Right atrium auricular region (tissue), 2 donors: ENCODE data around the gene ZNF883. TPM values are rescaled to one million over a fixed set of nuclear protein-coding genes. Genes with fewer than 3 reads are reported as not detected.

ENCODE experiments used
- DNase-seq: peaks from one replicate; pipeline ENCODE4 v3.0.0-alpha.2; 2019; ENCODE audit warnings: low spot score
- H3K27ac ChIP-seq, 2 donors: fragments of 200-600 bp; sonication (generic); 1 replicate in 1 of 2; 2 replicates in 1 of 2; pipeline ENCODE4 v1.5.1; 2016 to 2019
- H3K27me3 ChIP-seq, 2 donors: fragments of 200-600 bp; sonication (generic); one replicate each; pipeline versions ENCODE4 v1.5.1 to v1.6.0; 2017 to 2019
- H3K36me3 ChIP-seq: fragments of 200-600 bp; sonication (generic); one replicate; pipeline ENCODE4 v1.5.1; 2016
- H3K4me1 ChIP-seq, 2 donors: fragments of 200-600 bp; sonication (generic); one replicate each; pipeline versions ENCODE4 v1.5.1 to v1.6.0; 2017 to 2019
- H3K4me3 ChIP-seq, 2 donors: fragments of 200-600 bp; sonication (generic); 1 replicate in 1 of 2; 2 replicates in 1 of 2; pipeline ENCODE4 v1.5.1; 2017 to 2019; ENCODE audit warnings: mild to moderate bottlenecking in 1 of 2, moderate library complexity in 1 of 2
- H3K9me3 ChIP-seq, 2 donors: fragments of 200-600 bp; sonication (generic); one replicate each; pipeline ENCODE4 v1.5.1; 2019
- CTCF ChIP-seq, 2 donors: fragments of 200-600 bp; sonication (generic); IDR thresholded peaks; one replicate each; pipeline ENCODE4 v1.5.1; 2019; ENCODE audit warnings: antibody characterized with exemption in 2 of 2
- total RNA-seq, 2 donors: library from RNA; depleted of rRNA; stranded (reverse); fragments of >200 nt; gene quantifications; one replicate each; pipeline ENCODE4 v1.1.0, GENCODE V29; 2016

The ZNF883 gene
- total RNA-seq, 2 donors from 2014 or later, result 3.8 to 4.1 TPM

DNA sequence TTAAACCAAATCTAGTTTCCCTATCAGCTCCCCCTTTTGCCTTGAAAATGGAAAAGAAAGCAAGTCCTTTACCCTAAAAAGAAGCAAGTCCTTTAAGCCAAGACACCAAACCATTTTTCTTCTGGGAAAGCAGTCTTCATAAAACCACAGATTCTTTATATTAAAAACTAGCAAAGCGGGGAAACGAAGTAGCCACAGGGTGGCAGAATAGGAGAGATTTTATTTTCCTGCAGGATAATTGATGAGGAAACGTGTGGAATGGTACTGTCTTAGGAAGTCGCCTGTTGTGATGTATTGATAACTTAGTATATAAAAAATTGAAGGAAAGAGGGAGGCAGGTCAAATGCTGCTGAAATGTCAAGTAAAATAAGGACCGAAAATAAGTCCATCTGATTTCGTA is 41.1 kb downstream of the ZNF883 start:
- TF ChIP-seq CTCF (IDR thresholded peaks at IDR 0.05), result no peak
- no peaks in the 10 kb centered on the region for H3K36me3 ChIP-seq
- no peaks in the 10 kb centered on the region for H3K9me3 ChIP-seq
- H3K27ac ChIP-seq, result no peak overlapping the region
- DNase-seq, result no peak
- H3K4me3 ChIP-seq, result no peak overlapping the region
- no peaks in the 10 kb centered on the region for H3K4me1 ChIP-seq
- no peaks in the 10 kb centered on the region for H3K27me3 ChIP-seq

- DNase-seq, result no peak
- Histone ChIP-seq H3K4me3 (no peak overlapping the region), H3K4me1 (no peaks in the 10 kb centered on the region), H3K27ac (no peak overlapping the region), H3K27me3 (no peaks in the 10 kb centered on the region), H3K36me3 (no peaks in the 10 kb centered on the region), H3K9me3 (no peaks in the 10 kb centered on the region)
- no peak for TF ChIP-seq CTCF (IDR thresholded peaks at IDR 0.05)
Observed at GRCh38 chr9:112969730-112970129, 42.3 kb downstream of the ZNF883 start.

- Histone ChIP-seq H3K27me3 (no peaks in the 10 kb centered on the region), H3K27ac (no peak overlapping the region), H3K9me3 (peaks cover 0 to 7% of the 10 kb centered on the region in 2 donors), H3K36me3 (no peaks in the 10 kb centered on the region), H3K4me3 (no peak overlapping the region), H3K4me1 (no peaks in the 10 kb centered on the region)
- TF ChIP-seq CTCF (IDR thresholded peaks at IDR 0.05), result no peak
- DNase-seq, result no peak
Observed at GRCh38 chr9:112955550-112955949, 56.4 kb downstream of the ZNF883 start.

DNA sequence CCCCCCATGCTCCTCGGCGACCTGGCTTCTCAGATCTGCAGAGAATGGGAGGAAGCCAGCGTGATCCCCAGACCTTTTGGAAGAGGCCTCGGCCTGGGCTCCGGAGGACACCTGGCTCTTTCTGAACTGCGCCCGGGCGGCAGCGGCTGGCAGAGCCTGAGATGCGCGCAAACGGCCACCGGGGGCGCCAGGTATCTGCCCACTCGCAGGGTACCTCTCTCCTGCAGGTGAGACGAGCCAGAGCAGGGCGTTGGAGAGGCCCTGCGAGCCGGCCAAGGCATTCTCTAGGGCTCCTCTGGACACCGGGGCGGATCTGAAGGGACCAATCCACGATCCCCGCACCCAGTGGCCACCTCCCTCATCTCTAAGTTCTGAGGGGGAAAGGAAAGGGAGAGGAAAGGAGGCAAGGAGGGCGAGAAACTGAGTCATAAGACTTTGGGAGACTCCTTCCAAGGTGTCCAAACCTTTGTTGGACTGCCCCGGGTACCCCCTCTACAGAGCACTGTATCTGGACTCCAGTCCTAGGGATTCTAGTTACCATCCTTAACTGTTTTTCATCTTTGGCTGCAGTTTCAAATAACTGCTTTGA is 66.3 kb downstream of the ZNF883 start:
- Histone ChIP-seq H3K36me3 (no peaks in the 10 kb centered on the region), H3K27me3 (no peaks in the 10 kb centered on the region), H3K9me3 (peaks cover 0 to 9% of the 10 kb centered on the region in 2 donors), H3K4me3 (no peak overlapping the region), H3K4me1 (no peaks in the 10 kb centered on the region), H3K27ac (no peak overlapping the region)
- no peak for TF ChIP-seq CTCF (IDR thresholded peaks at IDR 0.05)
- no peak for DNase-seq

DNA sequence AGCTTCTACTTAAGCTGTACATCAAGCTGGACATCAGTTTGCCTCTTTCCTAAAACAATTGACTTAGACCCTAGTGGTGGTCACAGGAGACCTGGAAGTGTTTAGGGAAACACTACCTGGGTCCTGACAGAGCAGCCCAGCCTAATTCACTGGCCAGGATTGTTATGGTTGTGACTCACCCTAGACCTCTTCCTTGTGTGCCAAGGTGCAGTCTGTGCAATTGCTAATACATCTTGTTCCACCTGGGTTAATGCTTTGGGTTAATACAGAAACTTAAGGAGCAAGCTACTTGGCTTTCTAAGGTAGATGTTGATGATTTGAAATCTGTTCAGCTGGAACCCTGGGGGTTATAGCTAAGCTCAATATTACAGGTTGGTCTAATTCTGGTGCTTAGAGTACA is 72.6 kb downstream of the ZNF883 start:
- no peaks in the 10 kb centered on the region for H3K36me3 ChIP-seq
- no peak overlapping the region for H3K4me3 ChIP-seq
- no peak for DNase-seq
- TF ChIP-seq CTCF (IDR thresholded peaks at IDR 0.05), result no peak
- no peaks in the 10 kb centered on the region for H3K9me3 ChIP-seq
- H3K27me3 ChIP-seq, result no peaks in the 10 kb centered on the region
- no peaks in the 10 kb centered on the region for H3K4me1 ChIP-seq
- H3K27ac ChIP-seq, result no peak overlapping the region

- H3K36me3 ChIP-seq, result no peaks in the 10 kb centered on the region
- TF ChIP-seq CTCF (IDR thresholded peaks at IDR 0.05), result no peak
Observed at GRCh38 chr9:112933696-112934095, 78.3 kb downstream of the ZNF883 start.

More at GRCh38 chr9:112933696-112934095, 78.3 kb downstream of the ZNF883 start:
- Histone ChIP-seq H3K4me3 (no peak overlapping the region), H3K27me3 (no peaks in the 10 kb centered on the region), H3K27ac (no peak overlapping the region), H3K4me1 (no peaks in the 10 kb centered on the region), H3K9me3 (no peaks in the 10 kb centered on the region)
- no peak for DNase-seq
